HepG2 (cell line): ENCODE measurements around the gene WDHD1.

Experiments used
- ELF1 ChIP-seq: sonication (generic); formaldehyde crosslinking; IDR thresholded peaks from 2 replicates; pipeline ENCODE4 v1.4.0; 2020; ENCODE audit warnings: missing genetic modification reagents
- KDM1A ChIP-seq: IDR thresholded peaks from 2 replicates; pipeline ENCODE4 v1.6.1; 2016; ENCODE audit warnings: missing compliant biosample characterization
- RBAK ChIP-seq: sonication (generic); formaldehyde crosslinking; IDR thresholded peaks from 2 replicates; pipeline ENCODE4 v1.5.1; 2020; ENCODE audit warnings: mild to moderate bottlenecking, missing genetic modification reagents
- ZNF784 ChIP-seq: sonication (generic); formaldehyde crosslinking; IDR thresholded peaks from 2 replicates; pipeline ENCODE4 v1.5.1; 2020; ENCODE audit warnings: missing genetic modification reagents, mild to moderate bottlenecking, borderline replicate concordance
- TF ChIP-seq, protein P1 (sequence below): sonication (generic); formaldehyde crosslinking; IDR thresholded peaks from 2 replicates; pipeline ENCODE4 v1.8.1; 2023; ENCODE audit warnings: missing genetic modification reagents, inconsistent platforms, borderline replicate concordance

- TF ChIP-seq KDM1A (CRISPR knock-in tag) (no peak), RBAK (CRISPR knock-in tag) (no peak), ELF1 (CRISPR knock-in tag) (no peak), ZNF784 (CRISPR knock-in tag) (no peak)
- TF ChIP-seq, protein P1, sequence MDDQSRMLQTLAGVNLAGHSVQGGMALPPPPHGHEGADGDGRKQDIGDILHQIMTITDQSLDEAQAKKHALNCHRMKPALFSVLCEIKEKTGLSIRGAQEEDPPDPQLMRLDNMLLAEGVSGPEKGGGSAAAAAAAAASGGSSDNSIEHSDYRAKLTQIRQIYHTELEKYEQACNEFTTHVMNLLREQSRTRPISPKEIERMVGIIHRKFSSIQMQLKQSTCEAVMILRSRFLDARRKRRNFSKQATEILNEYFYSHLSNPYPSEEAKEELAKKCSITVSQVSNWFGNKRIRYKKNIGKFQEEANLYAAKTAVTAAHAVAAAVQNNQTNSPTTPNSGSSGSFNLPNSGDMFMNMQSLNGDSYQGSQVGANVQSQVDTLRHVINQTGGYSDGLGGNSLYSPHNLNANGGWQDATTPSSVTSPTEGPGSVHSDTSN (CRISPR knock-in tag) = no peak
Measured at GRCh38 chr14:54920052-54920451, 106.8 kb downstream of the WDHD1 start.
